ENCODE data around the gene SYNGR3.

- TF ChIP-seq EZH2 (IDR thresholded peaks at IDR 0.05; ENCODE audit: low read depth): no peak
- TF ChIP-seq CTCF (conservative IDR thresholded peaks at IDR 0.05): no peak
Observed at GRCh38 chr16:2033057-2033908, 43.5 kb downstream of the SYNGR3 start.

Measured in PC-9 (cell line).